Measurements from ENCODE around the gene TPCN2. TPM values are rescaled to one million over a fixed set of nuclear protein-coding genes. Genes with fewer than 3 reads are reported as not detected.

The TPCN2 gene
- total RNA-seq, 3 donors from 2014 or later (not counting 1 experiment from before 2014, with no cell fraction given) = 14.9 to 18.3 (median 18.2) TPM

DNA sequence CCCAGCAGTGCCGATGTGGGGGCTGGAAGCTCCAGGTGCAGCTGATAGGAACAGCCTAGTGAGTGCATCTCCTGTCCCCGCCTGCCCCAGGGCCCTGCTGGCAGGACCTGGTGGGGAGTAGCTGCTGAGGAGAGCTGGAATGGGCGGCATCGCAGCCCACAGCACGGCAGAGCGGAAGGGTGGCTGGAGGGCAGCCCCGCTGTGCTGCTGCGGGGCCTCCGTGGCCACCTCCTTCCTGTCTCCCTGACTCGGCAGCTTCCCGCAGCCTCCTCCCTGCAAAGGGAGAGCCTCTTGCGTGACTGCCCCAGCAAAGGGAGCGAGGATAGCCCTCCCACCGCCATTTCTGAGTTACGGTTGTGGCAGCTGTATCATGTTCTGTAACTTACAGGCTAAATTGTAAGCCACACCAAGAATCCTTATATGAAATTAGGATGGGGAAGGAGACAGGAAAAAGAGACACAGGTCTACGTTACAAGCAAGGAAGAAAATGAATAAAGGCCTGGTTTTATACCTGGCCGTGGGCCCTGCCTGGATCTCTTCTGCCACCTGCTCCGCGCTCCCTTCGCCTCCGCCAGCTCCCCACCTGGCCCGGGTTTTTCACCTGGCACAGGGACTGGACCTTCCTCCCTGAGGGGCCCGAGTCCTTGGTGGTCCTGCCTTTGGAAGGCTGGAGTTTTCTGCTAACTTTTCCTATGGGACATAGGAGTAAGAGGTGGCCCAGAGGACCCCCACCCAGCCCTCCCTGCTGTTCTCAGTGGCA is 10.0 kb downstream of the TPCN2 start:
- ATAC-seq (no peak), DNase-seq (no peak)
- intact Hi-C loops (cut with micrococcal nuclease) = no loop called here
- H3K4me1 ChIP-seq (ENCODE audit: control insufficient read depth, insufficient read depth, low read length) = peaks cover 66% of the 10 kb centered on the region
- TF ChIP-seq, protein P1, sequence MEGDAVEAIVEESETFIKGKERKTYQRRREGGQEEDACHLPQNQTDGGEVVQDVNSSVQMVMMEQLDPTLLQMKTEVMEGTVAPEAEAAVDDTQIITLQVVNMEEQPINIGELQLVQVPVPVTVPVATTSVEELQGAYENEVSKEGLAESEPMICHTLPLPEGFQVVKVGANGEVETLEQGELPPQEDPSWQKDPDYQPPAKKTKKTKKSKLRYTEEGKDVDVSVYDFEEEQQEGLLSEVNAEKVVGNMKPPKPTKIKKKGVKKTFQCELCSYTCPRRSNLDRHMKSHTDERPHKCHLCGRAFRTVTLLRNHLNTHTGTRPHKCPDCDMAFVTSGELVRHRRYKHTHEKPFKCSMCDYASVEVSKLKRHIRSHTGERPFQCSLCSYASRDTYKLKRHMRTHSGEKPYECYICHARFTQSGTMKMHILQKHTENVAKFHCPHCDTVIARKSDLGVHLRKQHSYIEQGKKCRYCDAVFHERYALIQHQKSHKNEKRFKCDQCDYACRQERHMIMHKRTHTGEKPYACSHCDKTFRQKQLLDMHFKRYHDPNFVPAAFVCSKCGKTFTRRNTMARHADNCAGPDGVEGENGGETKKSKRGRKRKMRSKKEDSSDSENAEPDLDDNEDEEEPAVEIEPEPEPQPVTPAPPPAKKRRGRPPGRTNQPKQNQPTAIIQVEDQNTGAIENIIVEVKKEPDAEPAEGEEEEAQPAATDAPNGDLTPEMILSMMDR (IDR thresholded peaks at IDR 0.05) = no peak
- no peak overlapping the region for H3K27ac ChIP-seq (ENCODE audit: low read length)
- H3K4me3 ChIP-seq (ENCODE audit: low read length) = no peak overlapping the region
- peaks cover 9% of the 10 kb centered on the region for H3K36me3 ChIP-seq (ENCODE audit: control insufficient read depth, insufficient read depth, low read length)
- Mint-ChIP-seq H3K27me3 (ENCODE audit: low read depth in 2 of 2) (no peaks in the 10 kb centered on the region), H3K4me1 (peaks cover 11 to 38% of the 10 kb centered on the region in 2 donors), H3K4me3 (no peak overlapping the region), H3K9me3 (no peaks in the 10 kb centered on the region), H3K36me3 (no peaks in the 10 kb centered on the region), H3K27ac (peak overlapping the region in 1 of 2 donors; percentile 40)
- WGBS (ENCODE audit: insufficient coverage) = 84% methylated on average over 23 of the region's 23 CpGs
- no peaks in the 10 kb centered on the region for H3K27me3 ChIP-seq (ENCODE audit: control insufficient read depth, insufficient read depth, low read length)
- no peaks in the 10 kb centered on the region for H3K9me3 ChIP-seq (ENCODE audit: control insufficient read depth, insufficient read depth, low read length)

DNA sequence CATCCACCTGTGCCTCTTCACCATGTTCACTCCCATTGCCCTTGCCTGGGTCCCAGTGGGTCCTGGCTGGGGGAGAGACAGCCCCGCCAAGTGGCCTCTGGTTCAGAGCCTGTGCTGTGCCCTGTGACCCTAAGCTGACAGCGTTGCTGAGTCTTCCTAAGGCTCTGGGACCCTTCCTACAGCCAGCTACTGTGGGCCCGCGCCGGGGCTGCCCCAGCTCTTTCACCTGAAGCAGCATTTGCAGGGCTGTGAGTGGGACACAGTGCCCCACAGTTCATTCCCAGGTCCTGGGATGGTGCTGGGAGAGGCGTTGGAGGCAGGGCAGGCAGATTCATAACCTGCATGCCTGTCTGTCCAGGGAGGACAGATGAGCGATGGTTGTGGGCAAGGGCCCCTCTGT is 10.7 kb downstream of the TPCN2 start:
- WGBS (ENCODE audit: insufficient coverage) = 96% methylated on average over 7 of the region's 7 CpGs
- Mint-ChIP-seq H3K4me3 (no peak overlapping the region), H3K4me1 (peaks cover 11 to 34% of the 10 kb centered on the region in 2 donors), H3K9me3 (no peaks in the 10 kb centered on the region), H3K27me3 (ENCODE audit: low read depth in 2 of 2) (no peaks in the 10 kb centered on the region), H3K36me3 (no peaks in the 10 kb centered on the region), H3K27ac (no peak overlapping the region)
- Histone ChIP-seq H3K36me3 (ENCODE audit: control insufficient read depth, insufficient read depth, low read length) (peaks cover 9% of the 10 kb centered on the region), H3K9me3 (ENCODE audit: control insufficient read depth, insufficient read depth, low read length) (no peaks in the 10 kb centered on the region), H3K27me3 (ENCODE audit: control insufficient read depth, insufficient read depth, low read length) (no peaks in the 10 kb centered on the region), H3K27ac (ENCODE audit: low read length) (no peak overlapping the region), H3K4me3 (ENCODE audit: low read length) (no peak overlapping the region), H3K4me1 (ENCODE audit: control insufficient read depth, insufficient read depth, low read length) (peaks cover 66% of the 10 kb centered on the region)
- intact Hi-C loops (cut with micrococcal nuclease) = no loop called here
- TF ChIP-seq, protein P1 (IDR thresholded peaks at IDR 0.05) = no peak
- DNase-seq = no peak
- no peak for ATAC-seq

DNA sequence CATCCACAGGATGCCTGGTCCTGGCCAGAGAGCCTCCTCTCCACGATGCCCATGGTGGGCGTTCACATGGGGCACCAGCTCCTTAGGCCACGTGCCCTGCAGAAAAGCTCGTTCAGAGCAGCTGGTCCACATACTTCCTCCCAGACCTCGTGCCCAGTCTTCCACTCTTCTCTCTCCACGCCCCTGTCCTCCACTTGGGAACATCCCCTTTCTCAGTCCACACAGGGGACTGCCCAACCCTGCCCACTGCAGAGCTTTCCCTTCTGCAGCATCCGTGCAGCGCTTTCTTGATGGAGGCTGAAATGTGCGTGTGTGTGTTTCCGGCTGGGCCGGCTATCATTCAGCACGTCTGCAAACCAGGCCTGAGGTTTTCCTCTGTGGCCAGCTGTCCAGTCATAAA is 11.3 kb downstream of the TPCN2 start:
- H3K9me3 ChIP-seq (ENCODE audit: control insufficient read depth, insufficient read depth, low read length) = no peaks in the 10 kb centered on the region
- Mint-ChIP-seq H3K9me3 (no peaks in the 10 kb centered on the region), H3K4me3 (no peak overlapping the region), H3K27me3 (ENCODE audit: low read depth in 2 of 2) (no peaks in the 10 kb centered on the region), H3K36me3 (no peaks in the 10 kb centered on the region), H3K27ac (no peak overlapping the region), H3K4me1 (peaks cover 11 to 33% of the 10 kb centered on the region in 2 donors)
- peaks cover 9% of the 10 kb centered on the region for H3K36me3 ChIP-seq (ENCODE audit: control insufficient read depth, insufficient read depth, low read length)
- no peaks in the 10 kb centered on the region for H3K27me3 ChIP-seq (ENCODE audit: control insufficient read depth, insufficient read depth, low read length)
- H3K27ac ChIP-seq (ENCODE audit: low read length) = no peak overlapping the region
- DNase-seq = no peak
- intact Hi-C loops (cut with micrococcal nuclease) = no loop called here
- no peak overlapping the region for H3K4me3 ChIP-seq (ENCODE audit: low read length)
- no peak for ATAC-seq
- 94% methylated on average over 12 of the region's 12 CpGs for WGBS (ENCODE audit: insufficient coverage)
- peaks cover 66% of the 10 kb centered on the region for H3K4me1 ChIP-seq (ENCODE audit: control insufficient read depth, insufficient read depth, low read length)
- TF ChIP-seq, protein P1 (IDR thresholded peaks at IDR 0.05) = no peak

Data from natural killer cell (primary cell).